GM15510 (cell line): ENCODE data around the gene SPECC1L.
A peak's percentile ranks its signal among the peaks of the same experiment; 100 is the strongest.

Experiments used
- POLR2A ChIP-seq: IDR thresholded peaks from 3 replicates; pipeline ENCODE4 v1.6.1; 2011; ENCODE audit warnings: borderline replicate concordance; ENCODE audit not compliant: insufficient read length; ENCODE audit errors: extremely low read depth

SPECC1L gene

GRCh38 chr22:24420977-24421343 lies 150.3 kb downstream of the SPECC1L start:
- no peak for TF ChIP-seq POLR2A

GRCh38 chr22:24421428-24421931 lies 150.8 kb downstream of the SPECC1L start:
- TF ChIP-seq POLR2A: no peak

GRCh38 chr22:24422102-24422665 lies 151.6 kb downstream of the SPECC1L start:
- no peak for TF ChIP-seq POLR2A

GRCh38 chr22:24423519-24424000 lies 152.9 kb downstream of the SPECC1L start:
- peak; percentile 30 for TF ChIP-seq POLR2A

GRCh38 chr22:24424001-24424900 lies 153.6 kb downstream of the SPECC1L start:
- TF ChIP-seq POLR2A: no peak

- TF ChIP-seq POLR2A: no peak
Measured at GRCh38 chr22:24424901-24425775, 154.5 kb downstream of the SPECC1L start.

GRCh38 chr22:24426436-24426835 lies 155.8 kb downstream of the SPECC1L start:
- no peak for TF ChIP-seq POLR2A

GRCh38 chr22:24426851-24427499 lies 156.3 kb downstream of the SPECC1L start:
- TF ChIP-seq POLR2A: no peak

- TF ChIP-seq POLR2A: peak; percentile 37
Measured at GRCh38 chr22:24427500-24428164, 157.0 kb downstream of the SPECC1L start, which contains the start of gene ADORA2A. Gene ADORA2A (plus strand): TSS chr22:24427599. CDS start chr22:24433405, 5,806 bp downstream.

- no peak for TF ChIP-seq POLR2A
Measured at GRCh38 chr22:24428751-24429410, 158.2 kb downstream of the SPECC1L start.

- TF ChIP-seq POLR2A: no peak
Measured at GRCh38 chr22:24429411-24430365, 159.1 kb downstream of the SPECC1L start.
